Hematopoietic multipotent progenitor cell (in vitro differentiated cells): Measurements from ENCODE around the gene TCAF2. TPM values are rescaled to one million over a fixed set of nuclear protein-coding genes. Genes with fewer than 3 reads are reported as not detected.
"Not testable (repeated sequence)": the region's sequence is repeated elsewhere in the genome, so short reads cannot be mapped to it uniquely, and the experiment has no call there.

Experiments
- DNase-seq, 3 donors: peaks; one replicate each; pipeline ENCODE4 v3.0.0-alpha.2; 2011 to 2015; ENCODE audit warnings: low read depth in 2 of 3, low spot score in 2 of 3
- total RNA-seq: library from RNA; depleted of rRNA; stranded (reverse); fragments of >200 nt; gene quantifications from one replicate; pipeline ENCODE4 v1.2.3, GENCODE V29; 2012

TCAF2 gene
- 6.7 TPM for total RNA-seq

DNA sequence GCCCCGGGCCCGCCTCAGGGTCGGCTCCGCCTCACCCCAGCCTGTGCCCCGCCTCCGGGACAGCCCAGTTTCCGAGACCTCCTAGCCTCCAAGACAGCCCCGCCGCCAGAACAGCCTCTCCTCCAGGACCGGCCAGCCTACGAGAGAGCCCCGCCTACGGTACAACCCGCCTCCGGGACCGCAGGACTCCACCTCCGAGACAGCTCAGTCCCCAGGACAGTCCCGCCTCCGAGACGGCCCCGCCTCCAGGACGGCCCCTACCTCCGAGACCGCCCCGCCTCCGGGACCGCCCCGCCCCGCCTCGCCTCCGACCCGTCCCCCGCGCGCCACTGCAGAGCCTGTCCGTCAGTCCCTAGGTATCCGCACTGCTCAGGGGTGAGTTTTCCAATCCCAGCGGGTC lies at the start of gene TCAF2:
TSS of gene TCAF2 (plus strand) at position 329 of the 400 bp plus-strand sequence.
- DNase-seq, result not testable (repeated sequence)

DNA sequence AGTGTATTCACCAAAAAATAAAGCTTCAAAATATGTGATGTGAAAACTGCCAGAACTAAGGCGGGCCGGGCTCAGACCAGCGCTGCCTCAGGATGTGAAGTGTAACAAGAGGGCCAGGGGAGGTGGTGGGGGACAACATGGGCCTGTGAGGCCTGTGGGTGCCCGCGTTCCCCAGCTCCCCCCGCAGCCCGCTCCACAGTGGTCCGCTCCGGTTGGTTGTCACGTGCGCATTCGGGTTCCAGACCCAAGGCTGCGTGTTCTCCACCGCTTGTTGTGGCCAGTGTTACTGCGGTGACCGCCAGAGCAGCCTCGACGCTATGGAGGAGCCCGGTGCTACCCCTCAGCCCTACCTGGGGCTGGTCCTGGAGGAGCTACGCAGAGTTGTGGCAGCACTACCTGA lies 49.3 kb upstream of the TCAF2 start, which contains the start of gene CTAGE15:
TSS of gene CTAGE15 (plus strand) at position 301 of the 400 bp plus-strand sequence. CDS start at position 318, 17 bp downstream.
- DNase-seq, result not testable (repeated sequence)

DNA sequence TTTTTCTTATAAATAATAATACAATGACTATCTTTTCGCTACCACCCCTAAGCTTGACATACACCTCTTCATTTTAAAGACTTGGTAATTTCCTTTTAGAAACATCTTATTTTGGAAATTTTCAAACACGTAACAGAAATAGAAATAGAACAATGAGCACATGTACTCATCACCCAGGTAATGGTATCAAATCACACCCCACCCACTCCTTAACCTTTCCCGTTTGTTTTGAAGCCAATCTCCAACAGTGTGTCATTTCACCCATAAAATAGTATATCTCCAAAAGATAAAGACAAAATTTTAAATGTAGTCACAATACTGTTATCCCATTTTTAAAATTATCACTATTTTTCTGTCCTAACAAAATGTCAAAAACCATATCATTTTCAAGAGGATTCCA lies 32.6 kb upstream of the TCAF2 start:
- DNase-seq, result not testable (repeated sequence)

DNA sequence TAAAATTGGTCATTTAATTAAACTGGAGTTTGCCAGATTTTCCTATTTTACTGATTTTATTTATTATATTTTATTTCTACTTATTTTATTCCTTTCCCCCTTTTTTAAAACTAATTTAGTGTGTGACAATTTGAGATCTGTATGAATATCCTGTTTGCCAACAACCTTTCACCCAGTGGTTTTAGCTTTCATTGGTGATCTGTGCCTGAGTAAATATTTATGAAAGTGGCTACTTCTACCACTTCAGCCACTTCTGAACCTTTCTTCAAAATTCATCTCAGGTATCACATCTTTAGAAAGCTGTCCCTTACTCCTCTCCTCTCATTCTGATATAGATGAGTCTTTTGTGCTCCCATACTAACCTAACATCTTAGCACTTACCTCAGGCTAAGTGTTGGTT lies 30.9 kb upstream of the TCAF2 start:
- not testable (repeated sequence) for DNase-seq

DNA sequence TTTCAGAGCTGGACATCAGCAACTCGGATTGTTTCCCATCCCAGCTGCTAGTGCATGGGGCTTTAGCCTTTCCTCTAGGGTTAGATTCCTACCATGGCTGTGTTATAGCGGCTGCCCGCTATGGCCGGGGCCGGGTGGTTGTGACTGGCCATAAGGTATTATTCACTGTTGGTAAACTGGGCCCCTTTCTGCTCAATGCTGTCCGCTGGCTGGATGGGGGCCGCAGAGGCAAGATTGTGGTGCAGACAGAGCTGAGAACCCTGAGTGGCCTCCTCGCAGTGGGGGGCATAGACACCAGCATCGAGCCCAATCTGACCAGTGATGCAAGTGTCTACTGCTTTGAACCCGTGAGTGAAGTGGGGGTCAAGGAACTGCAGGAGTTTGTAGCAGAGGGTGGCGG lies 22.7 kb upstream of the TCAF2 start:
- not testable (repeated sequence) for DNase-seq

DNA sequence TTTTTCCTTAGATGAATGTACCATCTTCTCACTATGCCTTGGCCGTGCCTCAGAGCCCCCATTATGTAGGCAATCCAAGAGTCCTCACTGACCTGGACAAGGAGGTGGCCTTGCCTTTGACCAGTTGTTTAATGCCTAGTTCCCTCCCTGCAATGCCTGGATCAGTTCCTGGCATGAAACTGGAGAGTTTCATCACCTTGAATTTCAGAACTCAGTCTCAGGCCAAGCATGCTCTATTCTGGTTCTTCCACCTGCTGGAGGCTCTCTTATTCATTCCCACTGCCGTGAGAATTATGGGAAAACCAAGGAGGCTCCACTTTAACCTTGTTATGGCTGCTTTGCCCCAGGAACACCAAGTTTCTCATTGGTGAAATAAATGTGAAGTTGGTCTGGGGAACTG lies 17.2 kb upstream of the TCAF2 start:
- DNase-seq, result not testable (repeated sequence)

DNA sequence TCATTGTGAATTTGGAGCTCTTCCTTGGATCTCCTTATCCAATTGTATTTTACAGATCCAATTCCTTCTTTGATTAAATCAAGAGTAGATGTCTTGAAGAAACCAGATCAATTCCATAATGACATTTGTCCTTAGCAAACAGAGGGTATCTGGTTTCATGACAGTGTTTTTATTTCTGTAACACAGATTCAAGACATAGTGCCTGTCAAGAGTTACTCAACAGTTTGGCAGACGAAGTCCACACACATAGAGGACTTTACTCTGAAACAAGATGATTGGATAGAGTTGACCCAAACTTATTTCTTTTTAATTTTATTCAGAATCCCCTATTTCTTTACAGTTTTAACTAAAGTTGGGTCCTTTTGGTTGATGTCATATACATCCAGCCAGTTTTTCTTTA lies 14.7 kb upstream of the TCAF2 start:
- not testable (repeated sequence) for DNase-seq

DNA sequence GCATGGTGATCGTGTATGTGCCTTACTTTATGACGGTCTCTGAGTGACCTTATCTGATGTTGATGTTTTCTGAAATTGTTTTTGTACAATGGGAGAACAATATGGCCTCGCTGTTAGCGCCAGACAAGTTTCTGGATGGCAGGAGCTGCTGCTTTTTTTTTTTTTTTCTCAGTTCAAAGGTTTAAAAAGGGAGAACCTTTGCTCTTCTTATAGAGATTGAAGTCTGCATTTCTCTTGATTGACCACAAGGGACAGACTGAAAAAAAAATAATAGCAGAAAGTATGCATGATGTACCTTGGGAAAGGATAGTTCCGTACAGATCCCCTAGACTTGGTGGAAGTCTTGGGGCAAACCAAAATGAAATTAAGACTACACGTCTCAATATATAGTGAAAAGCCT lies 5.2 kb upstream of the TCAF2 start:
- not testable (repeated sequence) for DNase-seq

DNA sequence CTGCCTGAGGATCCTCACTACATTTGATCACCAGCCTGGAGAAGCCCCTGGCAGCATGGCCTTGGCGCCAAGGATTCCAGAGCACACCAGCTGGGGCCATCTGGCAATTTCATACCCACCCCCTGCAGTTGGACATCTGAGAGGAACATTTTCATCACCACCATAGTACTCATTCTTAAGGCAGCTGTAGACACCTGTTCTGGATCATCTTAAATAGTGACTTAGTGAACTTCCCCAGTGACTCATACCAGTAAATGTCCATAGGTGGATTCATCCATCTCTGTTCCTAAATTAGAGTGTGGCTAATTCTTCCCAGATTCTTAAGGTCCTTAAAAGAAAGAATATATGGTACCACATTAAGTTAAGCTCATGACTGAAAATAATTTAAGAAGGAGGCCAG lies 3.6 kb upstream of the TCAF2 start:
- DNase-seq, result not testable (repeated sequence)

DNA sequence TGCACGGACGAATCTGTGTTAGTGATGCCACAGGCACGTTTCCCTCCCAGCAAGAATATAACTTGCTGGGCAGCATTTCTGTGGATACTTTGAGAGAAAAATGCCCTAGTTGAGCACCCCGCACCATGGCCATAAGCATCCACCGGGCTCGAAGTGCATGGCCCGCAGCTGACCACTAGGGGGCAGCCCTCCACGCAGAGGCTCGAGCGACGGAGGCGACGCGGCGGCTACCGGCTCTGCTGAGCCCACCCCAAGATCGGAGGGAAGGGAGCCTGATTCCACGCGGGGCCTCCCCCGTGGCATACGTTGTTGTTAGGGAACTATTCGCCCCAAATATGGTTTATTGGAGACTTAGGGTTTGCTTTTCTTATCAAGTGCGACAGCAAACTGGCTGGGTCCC lies 716 bp upstream of the TCAF2 start:
- not testable (repeated sequence) for DNase-seq

DNA sequence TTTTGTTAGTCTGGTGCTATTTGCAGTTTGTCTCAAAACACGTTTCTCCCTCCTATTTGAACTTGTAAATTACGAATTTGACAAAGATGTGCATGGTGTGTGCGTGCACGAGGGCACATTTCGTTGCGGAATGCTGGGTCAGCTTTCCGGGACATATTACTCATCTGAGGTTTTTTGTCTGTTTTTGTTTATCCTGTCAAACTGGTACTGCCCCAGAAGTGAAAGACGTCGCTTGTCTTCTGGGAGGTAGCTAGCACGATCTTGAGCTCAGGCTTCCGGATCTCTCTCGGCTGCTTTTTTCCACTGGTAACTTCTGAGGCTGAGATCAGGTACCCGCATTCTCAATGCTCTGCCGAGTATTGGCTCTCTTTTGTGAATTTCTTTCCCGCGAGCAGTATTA lies 401 bp downstream of the TCAF2 start:
- not testable (repeated sequence) for DNase-seq

DNA sequence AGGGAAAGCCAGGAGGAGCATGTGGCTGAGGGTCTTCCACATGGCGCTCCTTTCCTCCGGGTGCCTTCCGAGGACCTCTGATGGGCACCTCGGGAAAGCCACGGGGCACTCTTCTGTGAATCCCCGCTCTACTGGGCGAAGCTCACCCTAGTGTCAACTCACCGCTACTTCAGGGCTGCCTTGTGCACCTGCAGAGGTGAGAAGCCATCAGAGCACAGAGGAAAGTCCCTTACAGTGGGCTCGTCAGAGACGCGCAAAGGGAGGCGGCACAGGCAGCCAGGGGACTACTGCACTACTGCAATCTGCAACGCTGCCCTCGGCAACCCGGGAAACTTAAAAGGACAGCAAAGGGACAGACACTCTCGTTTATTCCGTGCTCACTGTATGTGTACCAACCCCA lies 1.4 kb downstream of the TCAF2 start:
- not testable (repeated sequence) for DNase-seq

DNA sequence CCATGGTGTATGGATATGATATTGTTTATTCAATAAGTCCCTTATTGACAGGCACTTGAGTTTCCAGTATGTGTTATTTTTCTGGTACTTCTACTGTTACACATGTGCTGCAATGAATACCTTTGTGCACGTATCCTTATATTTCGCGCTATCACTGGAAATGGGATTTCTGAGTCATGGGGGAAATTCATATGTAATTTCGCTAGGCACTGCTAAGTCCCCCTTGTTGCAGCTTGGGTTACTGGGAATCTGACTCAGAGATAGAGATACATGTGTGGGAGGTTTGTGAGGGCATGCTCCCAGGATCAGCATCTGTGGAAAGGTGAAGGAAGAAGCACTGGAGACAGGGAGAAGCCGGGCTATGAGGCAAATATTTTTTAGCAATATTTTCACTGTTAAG lies 9.9 kb downstream of the TCAF2 start:
- not testable (repeated sequence) for DNase-seq

DNA sequence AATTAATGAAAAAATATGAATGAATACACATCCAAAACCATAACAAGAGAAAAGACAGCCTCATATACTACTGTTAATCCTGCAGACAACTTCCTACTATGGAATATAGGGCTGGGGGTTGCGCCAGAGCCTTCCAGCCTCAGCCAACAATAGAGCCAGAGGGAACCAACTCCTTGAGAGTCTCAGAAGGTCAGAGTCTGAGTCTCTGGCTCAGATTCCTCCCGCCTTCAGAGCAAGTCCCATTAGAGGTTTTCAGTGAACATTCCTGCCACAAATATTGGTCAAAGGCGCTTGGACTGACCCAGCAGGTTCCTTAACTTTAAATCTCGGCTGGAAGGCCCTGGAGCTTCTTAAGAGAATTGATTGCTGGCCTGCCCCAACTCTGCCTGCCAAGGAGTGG lies 11.7 kb downstream of the TCAF2 start:
- DNase-seq, result not testable (repeated sequence)

DNA sequence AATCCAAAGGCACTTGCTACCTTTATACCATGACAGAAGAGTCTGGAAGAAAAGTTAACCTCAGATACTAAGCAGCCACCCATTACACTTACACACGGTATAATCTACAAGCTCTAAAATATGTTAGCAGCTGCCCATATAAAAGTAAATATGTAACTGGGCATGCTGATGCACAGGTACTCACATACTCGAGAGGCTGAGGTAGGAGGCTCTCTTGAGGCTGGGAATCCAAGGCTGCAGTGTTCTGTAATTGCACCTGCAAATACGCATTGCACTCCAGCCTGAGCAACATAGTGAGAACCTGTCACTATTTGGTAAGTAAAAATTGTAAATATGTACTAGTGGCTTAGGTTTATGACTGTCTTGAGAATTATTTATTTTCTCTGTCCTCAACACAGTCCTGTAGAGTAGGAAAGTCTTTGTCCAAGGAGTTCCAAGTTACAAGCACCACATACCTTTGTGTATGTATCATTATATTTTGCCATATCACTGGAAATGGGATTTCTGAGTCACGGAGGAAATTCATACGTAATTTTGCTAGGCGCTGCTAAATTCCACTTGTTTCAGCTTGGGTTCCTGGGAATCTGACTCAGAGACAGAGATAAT lies 12.3 kb downstream of the TCAF2 start:
- DNase-seq, result not testable (repeated sequence)

DNA sequence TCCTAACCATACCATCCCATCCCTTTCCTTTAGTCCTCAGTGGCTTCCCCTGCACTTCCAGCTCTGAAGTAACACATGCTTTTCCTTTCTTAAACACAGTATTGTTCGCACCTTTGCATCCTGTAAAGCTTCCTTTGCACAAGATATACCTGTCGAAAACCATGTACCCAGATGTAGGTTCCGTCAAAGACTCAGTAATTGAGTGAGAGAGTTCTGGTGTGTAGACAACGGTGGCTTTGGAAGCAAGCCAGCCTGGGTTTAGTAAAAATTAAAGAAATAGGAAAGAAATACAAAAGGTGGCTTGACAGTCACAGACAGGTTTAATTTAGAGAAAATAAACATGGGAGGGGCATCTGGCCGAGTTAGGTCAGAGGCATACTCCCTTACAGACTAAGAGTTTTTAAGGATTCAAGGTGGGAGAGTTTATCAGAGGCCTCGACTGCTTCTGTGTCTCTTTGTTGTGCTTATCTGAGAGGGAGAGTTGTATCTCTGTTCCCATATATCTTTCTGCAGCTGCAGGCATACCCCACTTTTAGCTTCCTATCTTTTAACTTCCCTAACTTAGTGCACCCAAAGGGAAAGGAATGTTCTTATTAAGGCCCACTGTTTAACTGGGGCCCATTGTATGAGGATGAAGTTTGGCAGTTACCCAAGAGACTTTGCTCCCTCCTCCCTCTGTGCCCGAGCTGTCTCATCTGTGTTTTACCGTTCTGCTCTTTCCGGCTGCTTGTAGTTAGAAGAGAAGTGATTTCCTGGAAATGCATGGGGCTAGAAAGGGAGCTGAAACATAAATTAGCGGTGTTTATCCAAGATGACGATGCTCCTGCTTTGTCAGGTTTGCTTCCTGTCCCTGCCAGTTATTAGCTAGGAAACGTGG lies 14.8 kb downstream of the TCAF2 start:
- DNase-seq, result not testable (repeated sequence)

DNA sequence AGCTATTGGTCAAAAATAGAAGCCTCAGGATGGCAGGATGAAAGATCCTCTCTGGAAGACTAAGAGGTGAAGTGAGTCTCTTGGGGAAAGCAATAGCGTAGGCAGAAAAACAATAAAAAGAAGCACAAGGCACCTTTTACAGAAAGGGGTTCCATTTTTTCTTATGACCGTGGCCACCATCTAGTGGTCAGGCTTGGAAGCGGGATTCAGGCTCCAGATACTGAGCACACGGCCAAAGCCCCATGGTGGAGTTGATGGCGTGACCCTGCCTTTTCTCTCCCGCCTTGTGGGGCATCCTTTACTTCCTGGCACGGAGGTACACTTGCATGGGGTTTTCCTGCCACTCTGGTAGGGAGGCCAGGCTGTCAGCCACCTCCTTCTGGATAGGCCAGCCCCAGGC lies 18.6 kb downstream of the TCAF2 start:
- not testable (repeated sequence) for DNase-seq

DNA sequence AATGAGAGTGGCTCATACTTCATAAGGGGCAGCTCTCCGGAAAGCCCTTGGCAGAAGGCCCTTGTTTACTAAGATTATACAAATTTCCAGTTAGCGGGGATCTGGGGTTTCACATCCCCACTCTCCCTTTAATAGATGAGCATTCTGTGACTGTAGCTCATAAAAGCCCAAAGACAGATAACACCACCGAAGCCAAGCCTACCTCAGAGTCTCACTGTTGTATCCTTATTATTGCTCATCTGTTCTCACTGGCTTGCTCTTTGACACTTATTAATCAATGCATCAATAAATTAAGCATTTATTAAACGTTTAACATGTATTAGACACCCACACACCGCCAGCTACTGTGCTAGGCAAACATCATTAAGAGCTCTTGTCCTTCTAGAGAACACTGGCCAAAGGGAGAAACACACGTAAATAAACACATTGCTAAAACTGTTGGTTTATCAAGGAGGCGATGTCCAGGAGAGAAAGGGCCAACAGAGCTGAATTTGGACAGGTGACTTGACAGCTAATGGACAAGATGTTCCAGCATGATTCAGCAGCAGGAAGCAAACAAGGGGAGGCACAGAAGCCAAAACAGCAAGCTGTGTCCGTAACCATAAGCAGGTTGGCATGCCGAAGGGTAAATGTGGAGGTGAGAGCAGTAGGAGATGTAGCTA lies 19.9 kb downstream of the TCAF2 start:
- DNase-seq, result not testable (repeated sequence)

DNA sequence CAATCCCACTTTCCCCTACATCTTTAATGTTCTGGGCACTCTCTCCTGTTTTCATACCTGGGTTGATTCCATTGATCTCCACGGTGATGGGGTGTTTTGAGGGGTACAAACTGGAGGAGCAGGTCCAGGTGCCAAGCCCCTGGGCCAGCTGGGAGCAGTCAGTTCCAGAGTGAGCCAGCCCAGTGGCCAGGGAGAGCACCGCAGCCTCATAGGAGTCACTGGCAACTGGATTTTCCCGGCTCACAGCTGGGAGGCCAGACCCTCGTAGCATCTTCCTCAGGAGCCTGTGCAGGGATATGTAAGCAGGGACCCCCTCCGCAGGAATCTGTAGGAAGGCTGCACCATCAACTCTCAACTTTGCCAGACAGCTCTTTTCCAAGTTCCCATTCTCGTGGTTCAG lies 25.8 kb downstream of the TCAF2 start:
- DNase-seq, result not testable (repeated sequence)

DNA sequence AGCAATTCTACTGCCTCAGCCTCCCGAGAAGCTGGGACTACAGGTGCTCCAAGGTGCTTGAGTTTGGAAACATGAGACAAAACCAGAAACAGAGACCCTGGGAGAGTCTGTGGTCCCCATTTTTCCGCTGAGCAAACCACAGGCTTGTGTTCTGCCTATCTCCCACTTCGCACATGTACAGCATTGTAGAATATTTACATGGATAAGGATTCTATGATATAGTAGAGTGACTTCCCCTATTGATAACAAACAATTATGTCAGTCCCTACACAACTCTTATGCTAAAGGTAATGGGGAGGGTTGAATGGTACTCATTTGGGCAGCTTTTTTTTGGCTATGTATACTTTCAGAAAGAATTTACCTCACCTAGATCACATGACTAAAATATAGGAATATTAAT lies 29.1 kb downstream of the TCAF2 start:
- not testable (repeated sequence) for DNase-seq

DNA sequence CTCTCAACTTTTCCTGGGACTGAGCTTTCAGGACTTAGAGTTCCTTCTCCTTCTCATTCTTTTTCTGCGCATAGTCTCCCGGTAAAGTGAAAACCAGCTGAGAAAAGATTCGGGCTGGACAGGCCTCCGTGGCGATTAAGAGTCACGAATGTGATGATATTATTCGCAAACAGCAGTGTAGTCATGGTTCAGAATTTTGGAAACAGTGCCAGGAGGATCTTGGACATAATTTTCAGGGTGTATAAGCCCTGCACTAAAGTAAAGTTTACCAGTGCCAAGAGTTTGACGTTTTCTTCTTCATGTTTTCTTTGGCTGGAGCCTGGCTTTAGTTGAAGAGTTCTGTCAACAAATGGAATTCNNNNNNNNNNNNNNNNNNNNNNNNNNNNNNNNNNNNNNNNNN lies 29.7 kb downstream of the TCAF2 start:
- DNase-seq, result not testable (repeated sequence)
